OCI-LY7 (cell line): Measurements from ENCODE around the gene TUSC2.

ENCODE experiments used
- CTCF ChIP-seq: fragments of 200-600 bp; sonication (generic); conservative IDR thresholded peaks from 2 replicates; pipeline ENCODE4 v1.5.1; 2014; ENCODE audit warnings: mild to moderate bottlenecking, antibody characterized with exemption, low read length, moderate library complexity, mixed read lengths
- EZH2phosphoT487 ChIP-seq: fragments of 200-600 bp; sonication (generic); IDR thresholded peaks from 2 replicates; pipeline ENCODE4 v1.6.1; 2018; ENCODE audit warnings: low read depth, borderline replicate concordance, mild to moderate bottlenecking, mixed run types, antibody characterized with exemption, low read length, moderate library complexity, mixed read lengths

DNA sequence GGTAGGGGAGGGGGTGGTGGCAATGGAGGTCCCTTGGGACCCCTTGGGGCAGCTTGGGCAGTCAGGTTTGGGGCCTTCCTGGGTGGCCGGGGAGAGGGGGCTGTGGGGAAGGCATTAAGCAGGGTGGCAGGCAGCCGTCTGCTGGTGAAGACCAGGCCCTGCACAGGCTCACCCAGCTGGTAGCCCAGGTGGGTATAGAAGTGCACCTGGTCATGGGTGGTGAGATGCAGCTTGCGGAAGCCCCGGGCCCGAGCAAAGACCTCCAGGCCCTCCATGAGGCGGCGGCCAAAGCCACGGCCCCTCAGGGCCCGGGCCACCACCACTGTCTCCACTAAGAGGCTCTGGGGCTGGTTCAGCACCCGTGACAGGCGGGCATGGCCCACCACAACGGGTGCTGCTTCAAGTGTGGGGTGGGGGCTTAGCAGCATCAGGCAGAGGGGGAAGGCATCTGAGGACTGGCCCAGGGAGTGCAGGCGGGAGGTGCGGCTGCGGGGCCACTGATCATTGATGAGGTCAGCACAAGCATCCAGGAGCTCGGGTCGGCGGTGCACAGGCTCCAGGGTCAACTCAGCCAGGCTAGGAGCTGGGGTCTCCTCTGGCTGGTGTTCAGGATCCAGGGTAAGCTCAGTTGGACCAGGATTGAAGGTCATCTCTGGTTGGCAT lies 31.2 kb downstream of the TUSC2 start:
- TF ChIP-seq CTCF (no peak), EZH2phosphoT487 (no peak)
